Spleen (tissue), 7 donors: ENCODE data around the gene PLEKHH1.

ENCODE experiments used
- CTCF ChIP-seq, 11 experiments: fragments of 200-600 bp in 7 of 11; fragments of 450-650 bp in 4 of 11; sonication (generic) in 4 of 11; IDR thresholded peaks in 8 of 11; conservative IDR thresholded peaks in 3 of 11; 1 replicate in 7 of 11; 2 replicates in 4 of 11; pipeline versions ENCODE4 v1.4.0 to v1.8.0; 2016 to 2021; ENCODE audit warnings: antibody characterized with exemption in 11 of 11, inconsistent platforms in 4 of 11, mild to moderate bottlenecking in 1 of 11
- POLR2A ChIP-seq, 3 donors: fragments of 450-650 bp; IDR thresholded peaks; one replicate each; pipeline ENCODE4 v1.5.1; 2017; ENCODE audit warnings: antibody characterized with exemption in 3 of 3, mild to moderate bottlenecking in 1 of 3
- donor health status: DM: no; HTN: no; CAD: no; lungs with moderate emphysema.
- donor health status: DM: no; HTN: no; CAD: no.
- donor health status: DM: no; HTN: no; CAD: no.

- TF ChIP-seq POLR2A (IDR thresholded peaks at IDR 0.05): no peak
- no peak for TF ChIP-seq CTCF (IDR thresholded peaks at IDR 0.05 in 8 of 11, conservative IDR thresholded peaks at IDR 0.05 in 3 of 11)
These were observed 21.3 kb downstream of the PLEKHH1 start for GRCh38 chr14:67554341-67554740.
